HG03039 (cell line): ENCODE measurements around the gene METRNL.
"Not testable (repeated sequence)": the region's sequence is repeated elsewhere in the genome, so short reads cannot be mapped to it uniquely, and the experiment has no call there.

Source experiments
- ATAC-seq: cut with Tn5 transposase; IDR thresholded peaks from one replicate; pipeline ENCODE4 v1.9.1; 2021; ENCODE audit warnings: mild to moderate bottlenecking, moderate library complexity; ENCODE audit not compliant: unreplicated experiment

The METRNL gene

GRCh38 chr17:83065660-83066542, 13.5 kb upstream of the METRNL start:
- ATAC-seq, result no peak

GRCh38 chr17:83066543-83066890, 12.9 kb upstream of the METRNL start:
- ATAC-seq, result not testable (repeated sequence)

- no peak for ATAC-seq
These were observed 12.2 kb upstream of the METRNL start for GRCh38 chr17:83067071-83067717.

GRCh38 chr17:83067718-83068261, 11.6 kb upstream of the METRNL start:
- ATAC-seq, result no peak

- no peak for ATAC-seq
These were observed 10.5 kb upstream of the METRNL start for GRCh38 chr17:83068641-83069570.

GRCh38 chr17:83069571-83069906, 9.9 kb upstream of the METRNL start:
- no peak for ATAC-seq

- no peak for ATAC-seq
These were observed 9.3 kb upstream of the METRNL start for GRCh38 chr17:83069931-83070742.

- no peak for ATAC-seq
These were observed 8.5 kb upstream of the METRNL start for GRCh38 chr17:83070800-83071341.

- ATAC-seq, result no peak
These were observed 8.0 kb upstream of the METRNL start for GRCh38 chr17:83071365-83071764.

- no peak for ATAC-seq
These were observed 7.3 kb upstream of the METRNL start for GRCh38 chr17:83071966-83072562.

- no peak for ATAC-seq
These were observed 6.6 kb upstream of the METRNL start for GRCh38 chr17:83072600-83073358.

GRCh38 chr17:83073389-83074063, 5.9 kb upstream of the METRNL start:
- no peak for ATAC-seq

GRCh38 chr17:83074486-83075223, 4.8 kb upstream of the METRNL start:
- ATAC-seq, result no peak

- ATAC-seq, result no peak
These were observed 4.0 kb upstream of the METRNL start for GRCh38 chr17:83075270-83075880.

GRCh38 chr17:83076938-83077337, 2.5 kb upstream of the METRNL start:
- ATAC-seq, result no peak

GRCh38 chr17:83077411-83077810, 2.0 kb upstream of the METRNL start:
- no peak for ATAC-seq

GRCh38 chr17:83077939-83078338, 1.5 kb upstream of the METRNL start:
- ATAC-seq, result no peak
